ENCODE data around the gene ZNF138.

- TF ChIP-seq POLR2AphosphoS5 (IDR thresholded peaks at IDR 0.05) (no peak), CTCF (IDR thresholded peaks at IDR 0.05) (no peak), EP300 (IDR thresholded peaks at IDR 0.05) (no peak)
Observed at GRCh38 chr7:64874114-64874513, 79.9 kb downstream of the ZNF138 start.
